SK-N-SH treated with all-trans-retinoic acid at 6 μM for 48 hours (cell line): ENCODE data around the gene UNC93B1.

Experiments used
- ATAC-seq: fragments of 200-7000 bp; cut with Tn5 transposase; 3 replicates; pipeline ENCODE4 v1.9.1; 2020; ENCODE audit warnings: mild to moderate bottlenecking, moderate library complexity
- ARNTL ChIP-seq: fragments of 450-650 bp; formaldehyde crosslinking; IDR thresholded peaks from 2 replicates; pipeline ENCODE4 v1.5.0; 2020; ENCODE audit warnings: low read depth, mild to moderate bottlenecking, moderate library complexity, borderline replicate concordance
- BACH2 ChIP-seq: fragments of 250-450 bp; sonication (Bioruptor Pico); IDR thresholded peaks from 2 replicates; pipeline ENCODE4 v1.9.0; 2021; ENCODE audit warnings: mild to moderate bottlenecking, borderline replicate concordance
- CSRNP3 ChIP-seq: fragments of 250-450 bp; sonication (Bioruptor Pico); IDR thresholded peaks from 2 replicates; pipeline ENCODE4 v1.5.1; 2021; ENCODE audit warnings: mild to moderate bottlenecking, moderate library complexity
- ESRRG ChIP-seq: fragments of 250-450 bp; sonication (Bioruptor Pico); IDR thresholded peaks from 2 replicates; pipeline ENCODE4 v1.6.1; 2021; ENCODE audit warnings: mild to moderate bottlenecking
- GLIS3 ChIP-seq: fragments of 250-450 bp; sonication (Bioruptor Pico); IDR thresholded peaks from 2 replicates; pipeline ENCODE4 v1.5.0; 2020; ENCODE audit warnings: mild to moderate bottlenecking, moderate library complexity
- ISL1 ChIP-seq: fragments of 250-450 bp; sonication (Bioruptor Pico); IDR thresholded peaks from 2 replicates; pipeline ENCODE4 v2.1.2; 2022; ENCODE audit warnings: mild to moderate bottlenecking, moderate library complexity
- OSR1 ChIP-seq: fragments of 250-450 bp; sonication (Bioruptor Pico); IDR thresholded peaks from 2 replicates; pipeline ENCODE4 v1.8.0; 2022; ENCODE audit warnings: moderate library complexity, mild to moderate bottlenecking, inconsistent platforms
- PATZ1 ChIP-seq: fragments of 250-450 bp; sonication (Bioruptor Pico); IDR thresholded peaks from 2 replicates; pipeline ENCODE4 v1.8.0; 2020; ENCODE audit warnings: mild to moderate bottlenecking, moderate library complexity, borderline replicate concordance
- PPARA ChIP-seq: fragments of 250-450 bp; sonication (Bioruptor Pico); IDR thresholded peaks from 2 replicates; pipeline ENCODE4 v1.5.0; 2020; ENCODE audit warnings: mild to moderate bottlenecking, borderline replicate concordance
- RARB ChIP-seq: fragments of 250-450 bp; sonication (Bioruptor Pico); IDR thresholded peaks from 2 replicates; pipeline ENCODE4 v1.8.0; 2021; ENCODE audit warnings: mild to moderate bottlenecking, moderate library complexity
- SNAI2 ChIP-seq: fragments of 250-450 bp; sonication (Bioruptor Pico); IDR thresholded peaks from 2 replicates; pipeline ENCODE4 v1.5.0; 2020; ENCODE audit warnings: mild to moderate bottlenecking, moderate library complexity
- TCF4 ChIP-seq: fragments of 250-450 bp; sonication (Bioruptor Pico); IDR thresholded peaks from 2 replicates; pipeline ENCODE4 v1.8.0; 2021; ENCODE audit warnings: mild to moderate bottlenecking, moderate library complexity, borderline replicate concordance
- TOX ChIP-seq: fragments of 250-450 bp; sonication (Bioruptor Pico); IDR thresholded peaks from 2 replicates; pipeline ENCODE4 v1.8.0; 2021; ENCODE audit warnings: mild to moderate bottlenecking, moderate library complexity, borderline replicate concordance
- TSHZ2 ChIP-seq: fragments of 250-450 bp; sonication (Bioruptor Pico); IDR thresholded peaks from 2 replicates; pipeline ENCODE4 v1.5.0; 2020; ENCODE audit warnings: mild to moderate bottlenecking, moderate library complexity
- ZC3H10 ChIP-seq: fragments of 250-450 bp; sonication (Bioruptor Pico); IDR thresholded peaks from 2 replicates; pipeline ENCODE4 v1.5.1; 2021; ENCODE audit warnings: mild to moderate bottlenecking, moderate library complexity
- ZFP3 ChIP-seq: fragments of 250-450 bp; sonication (Bioruptor Pico); IDR thresholded peaks from 2 replicates; pipeline ENCODE4 v1.5.0; 2020; ENCODE audit warnings: mild to moderate bottlenecking, moderate library complexity
- ZFP30 ChIP-seq: fragments of 450-650 bp; formaldehyde crosslinking; IDR thresholded peaks from 2 replicates; pipeline ENCODE4 v1.5.0; 2022; ENCODE audit warnings: mild to moderate bottlenecking, moderate library complexity
- ZNF565 ChIP-seq: fragments of 450-650 bp; formaldehyde crosslinking; conservative IDR thresholded peaks from 2 replicates; pipeline ENCODE4 v1.5.0; 2020; ENCODE audit warnings: low read depth, mild to moderate bottlenecking, moderate library complexity
- ZNF70 ChIP-seq: fragments of 450-650 bp; formaldehyde crosslinking; IDR thresholded peaks from 2 replicates; pipeline ENCODE4 v1.5.0; 2020; ENCODE audit warnings: mild to moderate bottlenecking, moderate library complexity
- ZNF8 ChIP-seq: fragments of 450-650 bp; formaldehyde crosslinking; IDR thresholded peaks from 2 replicates; pipeline ENCODE4 v1.5.0; 2020; ENCODE audit warnings: mild to moderate bottlenecking, moderate library complexity
- TF ChIP-seq, protein P1 (sequence below): fragments of 250-450 bp; sonication (Bioruptor Pico); IDR thresholded peaks from 2 replicates; pipeline ENCODE4 v1.5.1; 2020; ENCODE audit warnings: low read depth, mild to moderate bottlenecking, moderate library complexity
- TF ChIP-seq, protein P2 (sequence below): fragments of 250-450 bp; sonication (Bioruptor Pico); IDR thresholded peaks from 2 replicates; pipeline ENCODE4 v1.8.0; 2021; ENCODE audit warnings: low read depth, mild to moderate bottlenecking, moderate library complexity, borderline replicate concordance

UNC93B1 gene

DNA sequence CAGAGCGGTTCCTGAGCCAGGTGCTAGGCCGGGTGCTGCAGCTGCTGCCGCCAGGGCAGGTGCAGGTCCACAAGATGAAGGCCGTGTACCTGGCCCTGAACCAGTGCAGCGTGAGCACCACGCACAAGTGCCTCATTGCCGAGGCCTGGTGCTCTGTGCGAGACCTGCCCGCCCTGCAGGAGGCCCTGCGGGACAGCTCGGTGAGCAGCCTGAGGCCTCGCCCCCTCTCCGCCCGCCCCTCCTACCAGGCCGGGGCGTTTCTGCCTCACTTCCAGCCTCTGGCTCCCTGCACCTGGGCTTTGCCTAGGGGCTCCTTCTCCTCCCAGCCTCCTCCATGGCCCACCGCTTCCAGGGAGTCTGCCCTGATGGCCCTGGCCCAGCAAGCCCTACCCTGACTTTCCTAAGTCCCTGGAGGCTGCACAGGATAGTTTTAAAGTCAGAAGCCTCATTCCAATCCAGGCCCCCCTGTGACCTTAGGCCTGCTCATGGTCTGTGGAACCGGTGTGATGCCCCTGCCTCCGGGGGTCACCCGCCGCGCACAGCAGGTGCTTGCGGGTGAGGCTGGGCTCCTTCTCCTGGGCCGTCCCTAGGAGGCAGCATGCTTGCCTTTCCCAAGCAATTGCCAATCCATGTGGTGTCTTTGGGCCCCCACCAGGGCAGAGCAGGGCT is 40.4 kb upstream of the UNC93B1 start (continued):
- no peak for TF ChIP-seq ESRRG (CRISPR knock-in tag)
- no peak for TF ChIP-seq TCF4 (CRISPR knock-in tag)
- no peak for TF ChIP-seq PATZ1 (CRISPR knock-in tag)
- no peak for TF ChIP-seq ISL1 (CRISPR knock-in tag)
- no peak for TF ChIP-seq BACH2 (CRISPR knock-in tag)
- no peak for TF ChIP-seq ZFP3
- no peak for TF ChIP-seq ZC3H10 (CRISPR knock-in tag)
- no peak for TF ChIP-seq CSRNP3 (CRISPR knock-in tag)
- no peak for TF ChIP-seq OSR1 (CRISPR knock-in tag)
- no peak for TF ChIP-seq GLIS3 (CRISPR knock-in tag)
- TF ChIP-seq, protein P1, sequence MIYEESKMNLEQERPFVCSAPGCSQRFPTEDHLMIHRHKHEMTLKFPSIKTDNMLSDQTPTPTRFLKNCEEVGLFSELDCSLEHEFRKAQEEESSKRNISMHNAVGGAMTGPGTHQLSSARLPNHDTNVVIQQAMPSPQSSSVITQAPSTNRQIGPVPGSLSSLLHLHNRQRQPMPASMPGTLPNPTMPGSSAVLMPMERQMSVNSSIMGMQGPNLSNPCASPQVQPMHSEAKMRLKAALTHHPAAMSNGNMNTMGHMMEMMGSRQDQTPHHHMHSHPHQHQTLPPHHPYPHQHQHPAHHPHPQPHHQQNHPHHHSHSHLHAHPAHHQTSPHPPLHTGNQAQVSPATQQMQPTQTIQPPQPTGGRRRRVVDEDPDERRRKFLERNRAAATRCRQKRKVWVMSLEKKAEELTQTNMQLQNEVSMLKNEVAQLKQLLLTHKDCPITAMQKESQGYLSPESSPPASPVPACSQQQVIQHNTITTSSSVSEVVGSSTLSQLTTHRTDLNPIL (CRISPR knock-in tag), result no peak
- TF ChIP-seq RARB, result no peak

GRCh38 chr11:68043349-68044144 is 39.6 kb upstream of the UNC93B1 start:
- TF ChIP-seq GLIS3 (CRISPR knock-in tag) (no peak), SNAI2 (CRISPR knock-in tag) (no peak), TSHZ2 (CRISPR knock-in tag) (no peak), OSR1 (CRISPR knock-in tag) (no peak), ISL1 (CRISPR knock-in tag) (no peak), ARNTL (CRISPR knock-in tag) (no peak), ZNF70 (CRISPR knock-in tag) (no peak), ZFP3 (no peak), PATZ1 (CRISPR knock-in tag) (no peak), ZFP30 (no peak), TOX (CRISPR knock-in tag) (no peak), BACH2 (CRISPR knock-in tag) (no peak), PPARA (CRISPR knock-in tag) (no peak), ZC3H10 (CRISPR knock-in tag) (no peak), ESRRG (CRISPR knock-in tag) (no peak), ZNF565 (CRISPR knock-in tag) (no peak), ZNF8 (no peak)
- TF ChIP-seq, protein P2, sequence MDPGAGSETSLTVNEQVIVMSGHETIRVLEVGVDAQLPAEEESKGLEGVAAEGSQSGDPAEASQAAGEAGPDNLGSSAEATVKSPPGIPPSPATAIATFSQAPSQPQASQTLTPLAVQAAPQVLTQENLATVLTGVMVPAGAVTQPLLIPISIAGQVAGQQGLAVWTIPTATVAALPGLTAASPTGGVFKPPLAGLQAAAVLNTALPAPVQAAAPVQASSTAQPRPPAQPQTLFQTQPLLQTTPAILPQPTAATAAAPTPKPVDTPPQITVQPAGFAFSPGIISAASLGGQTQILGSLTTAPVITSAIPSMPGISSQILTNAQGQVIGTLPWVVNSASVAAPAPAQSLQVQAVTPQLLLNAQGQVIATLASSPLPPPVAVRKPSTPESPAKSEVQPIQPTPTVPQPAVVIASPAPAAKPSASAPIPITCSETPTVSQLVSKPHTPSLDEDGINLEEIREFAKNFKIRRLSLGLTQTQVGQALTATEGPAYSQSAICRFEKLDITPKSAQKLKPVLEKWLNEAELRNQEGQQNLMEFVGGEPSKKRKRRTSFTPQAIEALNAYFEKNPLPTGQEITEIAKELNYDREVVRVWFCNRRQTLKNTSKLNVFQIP (CRISPR knock-in tag), result no peak
- ATAC-seq, result peak; percentile 14
